ENCODE measurements around the gene PITPNM2.

The PITPNM2 gene

DNA sequence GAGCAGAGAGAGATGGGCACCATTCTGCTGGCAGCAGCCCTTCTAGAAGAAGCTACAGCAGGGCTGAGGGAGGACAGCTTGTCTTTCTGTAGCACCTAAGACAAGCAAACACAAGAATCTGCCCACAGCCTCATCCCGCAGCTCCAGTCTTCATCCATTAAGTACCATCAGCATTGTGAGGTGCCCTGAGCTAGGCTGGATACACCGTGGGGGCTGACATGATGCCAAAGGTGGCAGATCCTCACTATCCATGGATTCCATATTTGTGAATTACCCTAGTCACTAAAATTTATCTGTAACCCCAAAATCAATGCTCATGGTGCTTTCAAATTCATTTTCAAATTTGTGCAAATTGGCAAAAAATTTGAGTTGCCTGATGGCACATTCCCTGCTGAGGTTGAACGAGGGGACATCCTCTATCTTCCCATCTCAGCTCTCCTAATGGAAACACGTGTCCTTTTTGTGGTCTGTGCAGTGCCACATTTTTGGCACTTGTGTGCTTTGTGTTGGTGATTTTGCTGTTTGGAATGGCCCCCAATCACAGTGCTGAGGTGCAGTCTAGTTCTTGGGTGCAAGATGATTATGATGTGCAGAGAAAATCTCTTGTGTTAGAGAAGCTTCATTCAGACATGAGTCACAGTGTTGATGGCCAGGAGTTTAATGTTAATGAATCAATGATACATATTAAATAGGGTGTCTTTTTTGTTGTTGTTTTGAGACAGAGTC lies 7.0 kb downstream of the PITPNM2 start:
- no peak for DNase-seq

DNA sequence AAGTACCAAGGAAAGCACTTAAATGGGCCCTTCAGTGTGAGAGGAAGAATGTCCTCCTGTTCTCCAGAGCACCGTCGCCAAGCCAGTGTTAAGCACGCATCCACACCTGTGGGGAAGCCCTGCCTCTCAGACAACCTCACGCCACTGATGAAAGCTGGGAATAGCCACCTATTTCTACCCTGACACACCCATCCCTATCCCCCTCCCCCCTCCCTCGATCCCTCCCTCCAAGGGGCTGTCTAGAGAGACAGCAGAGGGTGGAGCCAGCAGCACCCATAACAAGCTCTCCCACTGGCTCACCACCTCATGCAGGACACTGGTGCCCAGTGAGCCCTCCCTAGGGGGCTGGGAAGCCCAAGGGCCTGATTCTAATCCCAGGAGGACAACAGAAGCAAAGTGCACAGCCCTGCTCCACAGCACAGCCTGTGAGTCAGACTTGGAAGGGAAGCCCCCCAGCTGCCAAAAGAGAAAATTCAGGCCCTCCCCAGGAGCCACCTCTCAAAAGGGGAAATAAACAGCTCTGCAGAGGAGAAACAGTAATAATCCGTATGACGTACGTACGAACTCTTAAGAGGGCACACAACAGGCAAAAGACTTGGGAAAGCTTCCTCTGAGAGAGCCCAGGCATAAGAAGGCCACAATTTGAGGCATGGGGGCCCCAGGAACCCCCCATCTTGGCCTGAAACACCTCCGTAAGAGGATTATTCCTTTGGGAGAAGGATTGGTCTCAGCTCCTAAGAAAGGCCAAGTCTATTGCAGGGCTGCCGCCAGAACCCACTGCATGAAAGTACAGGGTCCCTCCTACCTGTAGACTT lies 7.8 kb downstream of the PITPNM2 start:
- DNase-seq = no peak

DNA sequence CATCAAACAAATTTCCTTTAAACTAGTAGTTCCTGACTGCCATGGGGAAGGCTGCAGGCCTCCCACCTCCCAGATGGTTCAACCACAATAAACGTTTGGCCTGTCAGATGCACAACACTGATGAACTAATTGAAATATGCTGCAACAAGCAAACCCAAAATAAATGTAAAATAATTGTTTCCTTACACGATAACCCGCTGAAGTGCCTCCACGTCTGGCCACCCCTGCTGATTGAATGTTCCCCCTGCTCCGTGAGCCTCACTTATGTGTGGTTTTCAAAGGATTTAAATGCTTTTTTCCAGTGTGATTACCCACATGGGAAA lies 8.4 kb downstream of the PITPNM2 start:
- no peak for DNase-seq

DNA sequence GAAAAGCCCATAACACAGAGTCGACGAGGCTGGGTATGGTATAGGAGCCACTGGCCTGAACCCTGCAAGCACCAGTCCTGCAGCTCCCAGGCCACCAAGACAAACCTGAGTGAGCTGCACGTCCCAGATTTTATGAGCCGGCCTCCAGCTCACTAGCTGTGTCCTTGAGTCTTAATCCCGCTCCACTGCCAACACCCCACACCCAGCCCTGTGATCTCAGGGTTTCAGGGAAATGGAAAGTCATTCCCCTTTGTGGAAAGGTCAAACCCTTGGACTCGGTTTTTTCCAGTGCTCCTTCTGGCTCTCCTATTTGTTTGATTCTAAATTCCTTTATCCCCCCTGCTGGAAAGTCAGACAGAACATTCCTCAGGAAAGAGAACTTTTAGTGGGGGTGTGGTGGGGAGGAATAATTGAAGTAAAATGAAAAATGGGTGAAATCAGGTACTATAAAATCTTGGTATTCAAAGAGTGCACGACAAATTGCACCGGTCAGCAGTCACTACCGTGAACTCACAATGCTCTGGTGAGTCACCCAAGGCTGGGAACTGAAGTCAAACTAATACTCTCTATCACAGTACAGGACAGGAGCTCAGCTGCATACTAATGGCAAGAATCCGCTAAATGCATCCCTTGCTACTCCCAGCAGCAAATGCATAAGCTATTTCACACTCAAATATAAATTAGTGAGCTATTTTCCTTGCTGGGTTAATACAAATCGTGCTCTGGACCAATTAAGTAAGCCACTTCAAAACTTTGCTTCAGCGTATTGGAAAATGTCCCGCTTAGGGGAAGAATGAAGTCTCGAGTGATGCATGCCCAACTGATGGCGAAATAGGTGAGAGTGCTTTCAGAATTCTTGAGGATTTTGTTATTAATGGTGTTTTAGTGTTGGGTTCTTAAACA lies 9.0 kb downstream of the PITPNM2 start:
- no peak for DNase-seq

DNA sequence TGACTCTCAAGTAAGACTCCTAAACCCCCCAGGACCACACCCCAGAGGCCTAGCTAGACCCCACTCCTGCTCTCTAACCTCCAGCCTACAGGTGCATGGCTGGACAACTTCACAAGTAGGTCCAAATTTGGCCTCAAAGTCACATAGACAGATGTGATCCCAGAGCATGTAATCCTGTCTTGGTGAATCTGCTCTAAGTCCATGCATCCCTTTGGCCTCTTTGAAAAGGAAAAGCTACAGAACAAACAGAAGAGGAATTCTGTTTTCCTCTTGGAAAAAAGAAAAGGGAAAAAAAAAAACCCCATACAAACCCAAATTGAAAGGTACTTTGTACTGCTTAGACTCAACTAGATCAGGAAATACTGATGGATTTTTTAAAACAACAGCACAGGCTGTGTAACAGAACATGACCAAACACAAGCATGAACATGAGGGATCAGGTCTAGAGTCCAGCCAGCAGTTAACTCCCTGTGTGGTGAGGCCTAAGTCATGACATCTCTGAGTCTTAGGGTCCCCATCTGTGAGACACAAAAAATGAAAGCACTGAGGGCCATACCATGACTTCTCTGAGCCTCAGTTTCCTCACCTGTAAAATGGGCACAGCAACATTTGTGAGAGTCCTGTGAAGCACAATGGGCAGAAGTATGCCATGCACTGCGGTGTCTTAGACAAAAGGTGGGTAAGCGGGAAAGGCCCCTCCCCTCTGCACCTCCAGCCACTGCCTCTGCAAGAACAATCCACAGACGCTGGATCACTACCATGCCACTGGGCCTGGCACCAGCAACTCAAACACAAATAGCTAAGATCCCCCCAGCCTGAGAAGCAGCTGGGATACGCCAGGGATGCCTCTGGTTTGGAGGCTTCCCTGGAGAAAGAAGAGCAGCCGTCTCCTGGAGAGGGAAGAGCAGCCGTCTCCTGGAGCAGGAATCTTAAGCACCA lies 9.9 kb downstream of the PITPNM2 start:
- no peak for DNase-seq

DNA sequence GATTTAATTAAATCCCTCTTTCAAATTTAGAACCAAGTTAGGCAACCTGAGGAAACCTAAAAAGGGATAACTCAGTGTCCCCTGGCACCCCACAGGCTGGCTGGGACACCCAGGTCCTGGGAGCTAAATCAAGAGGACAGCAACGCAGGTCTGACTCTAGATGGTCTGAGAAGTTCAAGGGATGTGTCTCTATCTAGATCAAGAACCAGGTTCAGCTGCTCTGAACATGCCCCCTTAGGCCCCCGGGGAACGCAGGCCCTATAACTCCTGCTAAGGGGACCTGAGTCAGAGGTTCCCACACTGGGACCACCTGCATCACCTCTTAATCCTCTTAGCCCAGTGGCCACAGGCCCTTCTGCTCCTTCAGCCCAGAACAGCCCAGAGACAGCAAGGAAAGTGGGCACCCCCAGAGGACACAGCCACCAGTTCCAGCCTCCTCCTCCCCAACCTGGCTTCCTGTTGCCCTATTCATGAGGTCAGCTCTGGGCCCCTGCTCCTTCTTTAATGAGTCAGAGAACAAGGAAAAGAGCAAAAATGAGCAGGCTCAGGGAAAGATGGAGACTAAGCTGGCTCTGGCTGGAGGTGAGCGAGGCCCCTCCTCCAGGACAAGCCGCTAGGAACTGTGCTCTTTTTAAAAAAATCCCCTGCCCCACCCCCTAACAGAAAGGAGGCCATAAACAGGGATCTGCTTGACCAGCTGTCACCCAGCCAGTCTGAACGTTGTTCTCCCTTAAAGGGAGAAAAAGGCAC lies 10.8 kb downstream of the PITPNM2 start:
- DNase-seq = no peak

DNA sequence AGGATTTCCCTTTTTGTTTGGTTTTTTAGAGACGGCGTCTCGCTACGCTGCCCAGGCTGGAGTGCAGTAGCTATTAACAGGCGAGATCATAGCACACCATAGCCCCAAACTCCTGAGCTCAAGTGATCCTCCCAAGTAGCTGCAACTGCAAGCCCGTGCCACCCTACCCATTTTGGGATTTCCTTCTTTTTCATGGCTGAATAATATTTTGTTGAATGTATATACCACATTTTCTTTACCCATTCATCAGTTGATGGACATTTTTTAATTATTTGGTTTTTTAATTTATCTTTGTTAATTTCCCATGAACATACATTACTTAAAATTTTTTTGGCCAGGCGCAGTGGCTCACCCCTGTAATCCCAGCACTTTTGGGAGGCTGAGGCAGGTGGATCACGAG lies 15.2 kb downstream of the PITPNM2 start:
- no peak for DNase-seq

DNA sequence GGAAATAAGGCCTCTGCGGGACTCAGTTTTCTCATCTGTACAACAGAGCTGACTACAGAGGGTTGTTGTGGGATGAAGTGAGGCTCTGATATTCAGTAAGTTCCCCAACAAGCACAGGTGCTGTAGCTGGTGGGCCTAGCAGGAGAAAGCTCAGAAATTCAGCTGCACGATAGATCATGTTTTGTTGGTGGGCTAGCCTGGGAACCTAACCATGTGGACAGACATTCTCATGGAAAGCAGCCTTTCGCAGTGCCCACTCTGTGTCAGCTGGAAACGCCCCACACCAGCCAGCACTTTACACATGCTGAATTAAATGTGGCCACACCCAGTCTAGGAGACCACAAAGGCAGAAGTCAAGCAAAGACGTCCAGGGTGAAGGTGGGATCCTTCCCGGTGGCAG lies 16.1 kb downstream of the PITPNM2 start:
- no peak for DNase-seq

DNA sequence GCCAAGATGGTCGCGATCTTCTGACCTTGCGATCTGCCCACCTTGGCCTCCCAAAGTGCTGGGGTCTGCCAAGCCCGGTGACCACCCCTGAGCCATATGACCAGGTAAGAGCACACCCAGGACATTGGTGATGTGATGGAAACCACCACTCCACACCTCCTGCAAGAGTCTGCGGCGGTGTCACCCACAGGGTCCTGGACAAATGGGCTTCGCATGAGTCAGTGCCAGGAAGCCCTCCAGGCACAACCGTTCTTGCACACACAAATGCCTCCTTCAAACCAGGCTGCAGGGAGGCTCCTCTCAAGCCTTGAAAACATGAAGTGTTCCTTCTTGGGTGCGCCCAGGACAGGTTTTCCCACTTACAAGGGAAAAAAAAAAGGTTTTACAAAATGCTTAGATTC lies 16.6 kb downstream of the PITPNM2 start:
- no peak for DNase-seq

DNA sequence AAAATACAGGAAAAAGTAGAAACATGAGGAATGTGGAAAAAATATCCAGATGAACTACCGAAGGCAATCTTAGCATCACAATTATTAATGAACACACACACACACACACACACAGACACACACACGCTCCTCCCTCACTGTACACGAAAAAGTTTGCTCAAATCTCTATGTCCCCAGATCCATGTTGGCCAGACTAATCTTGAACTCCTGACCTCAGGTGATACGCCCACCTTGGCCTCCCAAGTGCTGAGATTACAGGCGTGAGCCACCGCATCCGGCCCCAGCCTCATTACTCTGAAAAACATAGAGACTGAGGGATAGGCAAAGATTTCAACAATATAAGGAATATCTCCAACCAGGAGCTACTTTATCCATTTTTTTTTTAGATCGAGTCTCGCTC lies 17.2 kb downstream of the PITPNM2 start:
- no peak for DNase-seq

DNA sequence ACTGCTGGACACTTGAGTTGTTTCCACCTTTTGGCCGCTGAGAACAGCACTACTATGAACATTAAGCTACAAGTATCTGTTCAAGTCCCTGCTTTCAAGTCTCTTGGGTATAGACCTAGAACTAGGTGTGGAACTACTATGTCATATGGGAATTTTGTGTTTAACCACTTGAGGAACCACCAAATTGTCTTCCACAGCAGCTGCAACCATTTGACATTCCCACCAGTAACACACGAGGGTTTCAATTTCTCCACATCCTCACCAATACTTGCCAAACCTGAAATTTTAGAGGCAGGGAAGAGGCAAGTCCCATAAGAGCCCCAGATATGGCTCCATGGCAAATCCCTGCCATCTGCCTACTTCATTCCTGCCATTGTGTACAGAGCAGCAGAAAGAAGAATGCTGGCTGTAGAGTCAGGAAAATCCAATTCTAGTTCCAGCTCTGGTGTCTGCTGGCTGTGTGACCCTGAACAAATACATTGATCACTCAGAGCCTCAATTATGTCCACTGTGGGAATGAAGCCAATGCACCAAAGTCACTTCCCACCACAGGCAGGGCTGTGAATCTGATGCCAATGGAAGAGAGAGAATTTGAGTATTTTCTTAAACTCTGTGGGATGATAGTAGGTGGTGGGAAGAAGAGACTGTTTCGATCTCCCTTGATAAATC lies 17.8 kb downstream of the PITPNM2 start:
- DNase-seq = no peak

DNA sequence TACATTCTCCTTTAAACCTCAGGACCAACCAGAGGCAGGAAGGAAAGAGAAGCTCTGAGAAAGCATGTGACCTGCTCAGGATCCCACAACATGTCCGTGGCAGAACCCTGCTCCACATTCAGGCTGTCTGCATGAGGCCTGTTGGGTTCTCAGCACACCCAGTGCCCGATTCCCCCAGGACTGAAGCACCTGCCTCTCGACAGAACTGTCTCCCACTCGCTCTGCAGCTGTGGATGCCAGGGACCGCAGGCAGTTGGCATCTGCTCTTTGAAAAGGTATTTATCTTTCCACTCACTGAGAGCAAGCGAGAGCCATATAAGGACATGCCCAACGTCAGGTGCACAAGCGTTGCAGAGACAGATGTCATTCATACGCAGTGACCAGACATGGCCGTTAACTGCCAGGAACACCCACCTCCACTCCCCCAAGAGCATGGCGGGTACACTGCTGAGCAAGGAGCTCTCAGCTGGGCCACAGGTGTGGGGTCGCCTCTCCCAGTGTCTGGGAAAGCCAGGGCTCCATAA lies 18.9 kb downstream of the PITPNM2 start:
- DNase-seq = no peak

DNA sequence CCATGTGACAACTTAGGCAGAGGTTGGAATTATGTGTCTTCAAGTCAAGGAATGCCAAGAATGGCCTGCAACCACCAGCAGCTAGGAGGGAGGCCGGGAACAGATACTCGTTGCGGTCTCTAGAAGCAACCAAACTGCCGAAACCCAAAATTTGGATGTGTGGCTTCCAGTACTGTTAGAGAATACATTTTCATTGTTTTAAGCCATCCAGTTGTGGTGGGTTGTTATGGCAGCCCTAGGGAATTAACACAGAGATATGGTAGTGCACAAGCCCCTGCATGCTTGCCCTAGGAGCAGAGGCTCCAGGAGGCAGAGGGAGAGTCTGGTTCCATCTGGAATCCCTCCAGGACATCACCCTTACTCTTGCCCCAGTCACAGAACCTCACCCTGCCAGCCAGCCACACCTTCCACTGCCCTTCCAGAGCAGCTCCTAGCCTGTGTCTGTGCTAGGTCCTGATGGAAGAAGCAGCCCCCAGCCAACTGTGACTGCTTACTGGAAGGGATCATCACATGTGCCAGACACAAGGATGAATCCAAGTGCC lies 19.5 kb downstream of the PITPNM2 start:
- DNase-seq = no peak

DNA sequence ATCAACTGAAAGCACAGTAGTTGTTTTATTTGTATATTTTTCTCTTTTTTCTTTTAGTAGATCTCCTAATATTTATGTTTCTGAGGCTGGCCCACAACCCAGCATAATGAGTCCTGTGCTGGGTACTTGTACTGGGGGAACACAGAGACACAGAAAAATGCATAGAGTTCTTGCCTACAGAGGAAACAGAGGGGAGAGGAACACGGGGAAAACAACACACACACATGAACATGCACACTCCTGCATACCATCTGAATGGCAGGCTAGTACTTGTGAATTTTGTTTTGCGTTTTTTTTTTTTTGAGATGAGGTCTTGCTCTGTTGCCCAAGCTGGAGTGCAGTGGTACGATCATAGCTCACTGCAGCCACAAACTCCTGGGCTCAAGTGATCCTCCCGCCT lies 21.3 kb downstream of the PITPNM2 start:
- no peak for DNase-seq

DNA sequence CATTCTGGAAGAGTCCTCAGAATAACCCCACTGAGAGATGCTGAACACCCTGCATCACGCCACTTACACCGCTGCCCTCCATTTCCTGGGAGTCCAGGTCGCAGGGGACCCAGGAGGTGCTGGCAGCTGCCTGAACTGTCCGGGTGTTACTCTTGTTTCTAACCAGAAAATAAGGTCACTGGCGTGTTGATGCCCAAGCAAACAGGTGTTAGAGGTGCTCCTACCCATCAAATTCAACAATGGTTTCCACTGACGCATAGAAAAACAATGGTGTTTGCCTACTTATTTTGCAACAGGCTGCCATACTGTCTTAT lies 23.8 kb downstream of the PITPNM2 start:
- DNase-seq = no peak

DNA sequence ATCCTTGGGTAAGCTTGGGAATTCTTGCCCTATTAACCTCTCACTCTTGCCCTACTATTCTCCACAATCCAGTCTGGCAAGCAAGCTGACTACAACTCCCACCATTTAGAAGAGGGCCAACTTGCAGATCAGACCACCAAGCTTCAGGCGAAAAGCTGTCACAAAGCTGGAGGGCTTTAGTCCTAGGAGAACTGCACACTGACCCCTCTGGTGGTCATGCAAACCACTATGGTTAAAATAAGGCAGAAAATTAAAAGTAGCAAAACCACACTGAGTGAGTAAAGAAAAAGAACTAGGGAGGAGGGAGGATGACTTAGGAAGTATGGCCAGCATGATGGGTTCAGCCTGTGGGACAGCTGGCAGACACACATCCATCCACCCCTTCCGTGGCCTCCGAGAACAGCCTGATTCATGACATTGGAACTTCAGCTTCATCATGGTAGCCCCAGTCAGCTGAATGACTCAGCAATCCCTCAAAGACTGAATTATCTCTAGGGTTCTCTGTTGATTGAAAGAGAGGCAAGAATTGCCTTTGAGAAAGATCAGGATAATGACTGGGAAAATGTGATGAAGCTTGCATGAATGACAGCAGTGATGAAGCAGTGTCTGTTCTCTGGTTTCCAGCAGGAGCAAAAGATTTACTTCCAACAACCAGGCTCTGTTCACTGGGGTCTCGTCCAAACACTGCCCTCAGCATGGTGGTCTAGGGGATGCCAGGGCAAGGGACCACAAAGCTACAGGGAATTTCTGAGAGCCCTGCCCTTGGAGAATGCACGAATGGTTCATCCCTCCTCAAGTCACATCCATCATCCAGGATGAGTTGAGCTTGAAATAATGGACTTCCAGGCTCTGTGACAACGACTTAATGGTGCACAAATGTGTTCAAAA lies 24.4 kb downstream of the PITPNM2 start:
- no peak for DNase-seq

DNA sequence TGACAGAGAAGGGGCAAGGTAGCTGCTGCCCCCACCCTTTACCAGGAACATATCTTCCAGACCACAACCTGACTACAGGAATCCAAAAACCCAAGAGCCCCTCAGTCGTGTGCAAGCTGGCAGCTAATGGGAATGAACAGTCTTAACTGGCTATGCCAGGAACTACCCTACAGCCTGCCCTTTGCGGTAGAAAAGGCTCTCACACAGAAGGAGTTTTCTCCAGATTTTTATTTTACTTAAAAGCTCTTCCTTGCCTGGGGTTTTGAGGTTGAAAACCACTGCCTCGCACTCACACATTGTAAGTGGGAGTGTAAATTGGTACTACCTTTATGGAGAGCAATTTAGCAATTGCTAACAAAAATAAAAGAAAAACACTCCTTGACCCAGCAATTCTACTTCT lies 28.3 kb downstream of the PITPNM2 start:
- no peak for DNase-seq

DNA sequence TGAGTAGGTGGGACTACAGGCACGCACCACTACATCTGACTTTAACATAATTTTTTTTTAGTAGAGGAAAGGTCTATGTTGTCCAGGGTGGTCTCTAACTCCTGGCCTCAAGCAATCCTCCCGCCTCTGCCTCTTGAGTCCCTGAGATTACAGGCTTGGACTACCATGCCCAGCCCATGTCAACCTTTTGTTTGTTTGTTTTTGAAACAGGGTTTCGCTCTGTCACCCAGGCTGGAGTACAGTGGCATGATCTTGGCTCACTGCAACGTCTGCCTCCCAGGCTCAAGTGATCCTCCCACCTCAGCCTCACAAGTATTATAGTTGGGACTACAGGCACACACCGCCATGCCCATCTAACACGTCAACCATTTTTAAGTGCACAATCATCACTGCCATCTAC lies 29.2 kb downstream of the PITPNM2 start:
- no peak for DNase-seq

DNA sequence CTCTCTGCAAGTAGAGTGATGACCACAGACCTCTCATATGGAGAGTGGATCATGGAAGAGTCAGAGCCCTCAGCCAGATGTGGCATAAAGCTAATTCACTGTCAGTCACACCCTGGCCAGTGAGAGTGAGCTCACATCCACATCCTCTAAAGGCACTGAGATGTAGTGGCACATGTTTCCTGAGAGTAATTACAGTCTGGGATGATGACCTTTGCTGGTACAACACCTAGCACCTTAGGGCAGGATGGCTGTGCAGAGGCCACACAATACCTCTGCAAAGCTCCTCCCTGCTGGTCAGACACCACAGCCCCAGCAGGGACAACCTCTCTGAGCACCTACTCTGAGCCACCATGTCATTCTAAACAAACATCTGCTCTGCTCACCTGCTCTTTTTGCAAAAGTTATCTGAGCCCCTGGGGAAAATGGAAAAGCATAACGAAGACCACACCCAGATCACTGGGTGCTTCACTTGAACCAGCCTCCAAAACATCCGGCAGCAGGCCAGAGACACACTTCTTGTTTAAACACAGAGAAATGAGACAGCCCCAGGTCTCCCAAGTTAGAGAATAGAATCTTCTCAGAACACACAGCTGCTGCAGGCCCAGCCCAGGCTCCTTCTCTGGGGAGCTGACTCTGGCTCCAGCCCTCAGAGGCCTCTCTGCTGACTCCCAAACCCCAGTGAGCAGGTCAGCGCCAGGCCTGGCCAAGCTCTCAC lies 30.3 kb downstream of the PITPNM2 start:
- no peak for DNase-seq

Data from cortex of kidney (tissue), 1 donor.